WI38 (cell line): ENCODE measurements around the gene DCP1B.

ENCODE experiments used
- H3K4me3 ChIP-seq: 2 replicates; pipeline ENCODE4 v1.5.1; 2011; ENCODE audit warnings: low read depth, mild to moderate bottlenecking, control low read depth, low read length
- CTCF ChIP-seq: IDR thresholded peaks from 2 replicates; pipeline ENCODE4 v1.5.1; 2012; ENCODE audit warnings: low read depth, mild to moderate bottlenecking, control low read depth, low read length

Gene DCP1B

GRCh38 chr12:1934068-1934467, 70.2 kb downstream of the DCP1B start:
- H3K4me3 ChIP-seq: no peak overlapping the region
- no peak for TF ChIP-seq CTCF

GRCh38 chr12:1933342-1934051, 70.8 kb downstream of the DCP1B start:
- H3K4me3 ChIP-seq: no peak overlapping the region; the same call in 1 of the 2 replicates
- TF ChIP-seq CTCF: no peak

- TF ChIP-seq CTCF: no peak
- no peak overlapping the region for H3K4me3 ChIP-seq
These were observed 71.9 kb downstream of the DCP1B start for GRCh38 chr12:1932264-1932777.

GRCh38 chr12:1931642-1932041, 72.6 kb downstream of the DCP1B start:
- H3K4me3 ChIP-seq: no peak overlapping the region
- no peak for TF ChIP-seq CTCF

GRCh38 chr12:1930803-1931597, 73.3 kb downstream of the DCP1B start:
- no peak for TF ChIP-seq CTCF
- H3K4me3 ChIP-seq: no peak overlapping the region

GRCh38 chr12:1929985-1930802, 74.1 kb downstream of the DCP1B start:
- H3K4me3 ChIP-seq: no peak overlapping the region
- TF ChIP-seq CTCF: no peak
